ENCODE results near the gene SPATA13. TPM values are rescaled to one million over a fixed set of nuclear protein-coding genes. Genes with fewer than 3 reads are reported as not detected.
A peak's percentile ranks its signal among the peaks of the same experiment; 100 is the strongest.

Gene SPATA13
- total RNA-seq, 3 donors from 2014 or later (not counting 1 experiment from before 2014, with no cell fraction given) = 108 to 141 (median 141) TPM

GRCh38 chr13:24181991-24182702 is 21.6 kb downstream of the SPATA13 start:
- ATAC-seq = no peak
- no peak for DNase-seq
- peaks cover 13% of the 10 kb centered on the region in 2 donors for H3K4me1 Mint-ChIP-seq
- Histone ChIP-seq H3K4me1 (ENCODE audit: control insufficient read depth, insufficient read depth, low read length) (peaks cover 5% of the 10 kb centered on the region), H3K9me3 (ENCODE audit: control insufficient read depth, insufficient read depth, low read length) (peaks cover 6% of the 10 kb centered on the region), H3K27me3 (ENCODE audit: control insufficient read depth, insufficient read depth, low read length) (no peaks in the 10 kb centered on the region), H3K27ac (ENCODE audit: low read length) (no peak overlapping the region), H3K4me3 (ENCODE audit: low read length) (no peak overlapping the region), H3K36me3 (ENCODE audit: control insufficient read depth, insufficient read depth, low read length) (no peaks in the 10 kb centered on the region)
- no peak overlapping the region for H3K4me3 Mint-ChIP-seq
- peak overlapping the region; percentile 59 to 66 for H3K27ac Mint-ChIP-seq
- peaks cover 0 to 2% of the 10 kb centered on the region in 2 donors for H3K27me3 Mint-ChIP-seq (ENCODE audit: low read depth in 2 of 2)
- H3K9me3 Mint-ChIP-seq = peaks cover 2% of the 10 kb centered on the region in 2 donors
- no peak for TF ChIP-seq CTCF (IDR thresholded peaks at IDR 0.05)
- 57% methylated on average over 4 of the region's 4 CpGs for WGBS (ENCODE audit: insufficient coverage)
- intact Hi-C loops (cut with micrococcal nuclease) = no loop called here
- peaks cover 6% of the 10 kb centered on the region for H3K36me3 Mint-ChIP-seq

- H3K9me3 ChIP-seq (ENCODE audit: control insufficient read depth, insufficient read depth, low read length) = peaks cover 6% of the 10 kb centered on the region
- peak overlapping the region; percentile 59 to 66 for H3K27ac Mint-ChIP-seq
- WGBS (ENCODE audit: insufficient coverage) = 63% methylated on average over 3 of the region's 3 CpGs
- no peak overlapping the region for H3K4me3 Mint-ChIP-seq
- peaks cover 13% of the 10 kb centered on the region in 2 donors for H3K4me1 Mint-ChIP-seq
- TF ChIP-seq CTCF (IDR thresholded peaks at IDR 0.05) = no peak
- peaks cover 0 to 2% of the 10 kb centered on the region in 2 donors for H3K27me3 Mint-ChIP-seq (ENCODE audit: low read depth in 2 of 2)
- no peak for ATAC-seq
- no peaks in the 10 kb centered on the region for H3K36me3 ChIP-seq (ENCODE audit: control insufficient read depth, insufficient read depth, low read length)
- no peak for DNase-seq
- intact Hi-C loops (cut with micrococcal nuclease) = no loop called here
- H3K4me1 ChIP-seq (ENCODE audit: control insufficient read depth, insufficient read depth, low read length) = peaks cover 5% of the 10 kb centered on the region
- H3K27ac ChIP-seq (ENCODE audit: low read length) = no peak overlapping the region
- peaks cover 6% of the 10 kb centered on the region for H3K36me3 Mint-ChIP-seq
- no peak overlapping the region for H3K4me3 ChIP-seq (ENCODE audit: low read length)
- no peaks in the 10 kb centered on the region for H3K27me3 ChIP-seq (ENCODE audit: control insufficient read depth, insufficient read depth, low read length)
- H3K9me3 Mint-ChIP-seq = peaks cover 2% of the 10 kb centered on the region in 2 donors
These were observed 22.2 kb downstream of the SPATA13 start for GRCh38 chr13:24182703-24183081.

- no peaks in the 10 kb centered on the region for H3K36me3 ChIP-seq (ENCODE audit: control insufficient read depth, insufficient read depth, low read length)
- Mint-ChIP-seq H3K36me3 (peaks cover 6% of the 10 kb centered on the region), H3K4me3 (no peak overlapping the region), H3K27me3 (ENCODE audit: low read depth in 2 of 2) (peaks cover 0 to 2% of the 10 kb centered on the region in 2 donors), H3K9me3 (peaks cover 2% of the 10 kb centered on the region in 2 donors), H3K4me1 (peaks cover 13% of the 10 kb centered on the region in 2 donors), H3K27ac (no peak overlapping the region)
- peaks cover 5% of the 10 kb centered on the region for H3K4me1 ChIP-seq (ENCODE audit: control insufficient read depth, insufficient read depth, low read length)
- no peak overlapping the region for H3K27ac ChIP-seq (ENCODE audit: low read length)
- ATAC-seq (no peak), DNase-seq (no peak)
- intact Hi-C loops (cut with micrococcal nuclease) = no loop called here
- TF ChIP-seq CTCF (IDR thresholded peaks at IDR 0.05) = no peak
- H3K4me3 ChIP-seq (ENCODE audit: low read length) = no peak overlapping the region
- WGBS (ENCODE audit: insufficient coverage) = 84% methylated on average over 9 of the region's 9 CpGs
- peaks cover 6% of the 10 kb centered on the region for H3K9me3 ChIP-seq (ENCODE audit: control insufficient read depth, insufficient read depth, low read length)
- H3K27me3 ChIP-seq (ENCODE audit: control insufficient read depth, insufficient read depth, low read length) = no peaks in the 10 kb centered on the region
These were observed 23.2 kb downstream of the SPATA13 start for GRCh38 chr13:24183741-24184182.

Data from natural killer cell (primary cell).